ENCODE results near the gene SMIM41. TPM values are rescaled to one million over a fixed set of nuclear protein-coding genes. Genes with fewer than 3 reads are reported as not detected.

Gene SMIM41
- total RNA-seq, 1 experiment from 2014 or later, result not detected

DNA sequence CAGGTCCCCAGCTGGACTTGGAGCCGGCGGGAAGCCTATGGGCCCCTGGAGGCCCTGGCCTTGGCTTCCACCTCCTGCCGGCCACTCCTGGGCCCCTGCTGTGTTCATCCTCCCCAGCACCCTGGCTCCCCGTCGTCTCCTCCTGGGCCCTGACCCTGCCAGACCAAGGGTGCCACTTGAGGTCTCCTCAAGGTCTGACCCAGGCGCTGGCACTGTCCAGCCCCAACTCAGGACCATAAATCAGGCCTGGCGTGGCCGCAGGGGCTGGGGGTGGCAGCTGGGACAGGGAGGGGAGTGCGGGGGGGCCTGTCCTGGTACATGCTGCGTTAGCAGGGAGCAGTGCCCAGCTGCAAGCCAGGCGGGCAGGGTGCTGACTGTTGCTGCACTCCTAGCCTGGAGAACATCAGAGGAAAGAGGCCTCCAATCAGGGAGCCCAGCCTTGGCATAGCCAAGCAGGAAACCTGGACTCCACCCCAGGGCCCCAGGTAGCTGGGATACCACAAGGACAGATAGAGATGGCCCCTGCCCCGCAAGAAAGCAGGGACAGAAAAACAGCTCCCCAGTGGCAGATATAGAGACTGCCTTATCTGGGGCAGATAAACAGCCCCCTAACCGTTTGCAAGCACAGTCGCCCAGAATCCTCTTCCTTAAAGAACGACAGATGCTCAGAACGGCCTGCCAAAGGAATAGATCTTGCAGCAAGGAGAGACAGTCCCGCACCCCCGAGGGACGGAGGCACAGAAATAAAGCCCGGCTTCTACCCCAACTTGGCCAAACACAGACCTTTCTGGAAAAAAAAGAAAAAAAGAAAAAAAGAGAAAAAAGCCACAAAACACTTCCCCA, 16.2 kb upstream of the SMIM41 start:
- Histone ChIP-seq H3K27me3 (ENCODE audit: control insufficient read depth, insufficient read depth, low read length) (no peaks in the 10 kb centered on the region), H3K9me3 (ENCODE audit: control insufficient read depth, insufficient read depth, low read depth, low read length) (no peaks in the 10 kb centered on the region), H3K36me3 (ENCODE audit: control insufficient read depth, insufficient read depth, low read length) (no peaks in the 10 kb centered on the region), H3K4me1 (ENCODE audit: control insufficient read depth, insufficient read depth, low read length) (no peaks in the 10 kb centered on the region), H3K4me3 (ENCODE audit: low read depth in 2 of 2, low read length in 2 of 2) (no peak overlapping the region), H3K27ac (ENCODE audit: low read length) (no peak overlapping the region)
- DNase-seq (ENCODE audit: low read depth, low spot score) (no peak), ATAC-seq (no peak)
- in situ Hi-C loops (cut with HindIII; ENCODE audit: low pct_unique_long_range_greater_than_20kb, low sequenced_read_pairs), result no loop called here
- POLR2A ChIA-PET, result no interaction called here
- BruUV-seq (replicated peaks), result no TSS peak
- intact Hi-C loops (cut with micrococcal nuclease; ENCODE audit: unreplicated experiment), result no loop called here
- CTCF ChIA-PET, result interaction anchor here (0.5 kb wide), 1 partner anchor 12 kb away, joined by 7 read pairs; the partner anchor contains the start of gene NR4A1
- no peak for TF ChIP-seq SIN3A (IDR thresholded peaks at IDR 0.05; ENCODE audit: borderline replicate concordance, insufficient read depth, low read depth, low read length)

DNA sequence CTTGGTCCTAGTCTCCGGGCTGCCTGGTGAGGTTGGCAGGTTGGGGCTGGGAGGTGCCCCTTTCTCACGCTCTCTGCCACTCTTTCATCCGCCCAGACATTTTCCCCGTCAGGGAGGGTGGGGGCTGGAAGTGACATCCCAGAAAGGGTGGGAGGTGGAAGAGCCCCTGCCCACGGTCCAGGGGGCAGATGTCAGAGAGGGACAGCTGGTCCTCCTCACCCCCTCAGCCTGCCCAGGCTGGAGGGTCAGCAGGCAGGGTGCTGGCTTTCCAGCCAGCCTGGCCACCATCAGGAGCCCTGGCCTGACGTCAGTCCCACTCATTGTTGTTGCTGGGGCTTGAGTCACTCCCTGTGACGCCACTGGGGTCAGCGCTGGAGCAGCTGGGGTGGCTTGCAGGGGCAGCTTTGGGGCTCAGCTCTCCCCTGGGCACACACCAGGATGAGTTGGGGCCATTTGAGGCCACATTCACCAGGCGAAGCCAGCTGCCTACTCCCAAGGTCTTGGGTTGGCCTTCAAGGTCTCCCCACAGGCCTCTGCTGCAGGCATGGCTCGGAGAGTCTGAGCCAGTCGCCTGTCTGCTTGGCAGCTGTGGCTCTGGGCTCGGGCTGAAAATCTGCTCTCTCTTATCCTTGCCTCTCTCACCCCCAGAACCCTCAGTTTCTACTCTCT, 15.4 kb upstream of the SMIM41 start:
- CTCF ChIA-PET, result no interaction called here

More for the DNA sequence above, 15.4 kb upstream of the SMIM41 start:
- Histone ChIP-seq H3K4me3 (ENCODE audit: low read depth in 2 of 2, low read length in 2 of 2) (no peak overlapping the region), H3K9me3 (ENCODE audit: control insufficient read depth, insufficient read depth, low read depth, low read length) (no peaks in the 10 kb centered on the region), H3K36me3 (ENCODE audit: control insufficient read depth, insufficient read depth, low read length) (no peaks in the 10 kb centered on the region), H3K4me1 (ENCODE audit: control insufficient read depth, insufficient read depth, low read length) (no peaks in the 10 kb centered on the region; the same call in 1 of the 2 replicates), H3K27me3 (ENCODE audit: control insufficient read depth, insufficient read depth, low read length) (no peaks in the 10 kb centered on the region), H3K27ac (ENCODE audit: low read length) (no peak overlapping the region)
- TF ChIP-seq TCF7L2 (IDR thresholded peaks at IDR 0.05; ENCODE audit: low read depth, low read length) (no peak), SIN3A (IDR thresholded peaks at IDR 0.05; ENCODE audit: borderline replicate concordance, insufficient read depth, low read depth, low read length) (no peak), REST (IDR thresholded peaks at IDR 0.05; ENCODE audit: insufficient read depth in 1 of 2, low read depth in 2 of 2, low read length in 1 of 2) (no peak), POLR2AphosphoS5 (IDR thresholded peaks at IDR 0.05; ENCODE audit: low read depth, low read length) (no peak)
- TF ChIP-seq, protein P1, sequence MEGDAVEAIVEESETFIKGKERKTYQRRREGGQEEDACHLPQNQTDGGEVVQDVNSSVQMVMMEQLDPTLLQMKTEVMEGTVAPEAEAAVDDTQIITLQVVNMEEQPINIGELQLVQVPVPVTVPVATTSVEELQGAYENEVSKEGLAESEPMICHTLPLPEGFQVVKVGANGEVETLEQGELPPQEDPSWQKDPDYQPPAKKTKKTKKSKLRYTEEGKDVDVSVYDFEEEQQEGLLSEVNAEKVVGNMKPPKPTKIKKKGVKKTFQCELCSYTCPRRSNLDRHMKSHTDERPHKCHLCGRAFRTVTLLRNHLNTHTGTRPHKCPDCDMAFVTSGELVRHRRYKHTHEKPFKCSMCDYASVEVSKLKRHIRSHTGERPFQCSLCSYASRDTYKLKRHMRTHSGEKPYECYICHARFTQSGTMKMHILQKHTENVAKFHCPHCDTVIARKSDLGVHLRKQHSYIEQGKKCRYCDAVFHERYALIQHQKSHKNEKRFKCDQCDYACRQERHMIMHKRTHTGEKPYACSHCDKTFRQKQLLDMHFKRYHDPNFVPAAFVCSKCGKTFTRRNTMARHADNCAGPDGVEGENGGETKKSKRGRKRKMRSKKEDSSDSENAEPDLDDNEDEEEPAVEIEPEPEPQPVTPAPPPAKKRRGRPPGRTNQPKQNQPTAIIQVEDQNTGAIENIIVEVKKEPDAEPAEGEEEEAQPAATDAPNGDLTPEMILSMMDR (IDR thresholded peaks at IDR 0.05), result no peak
- DNase-seq (ENCODE audit: low read depth, low spot score) (no peak), ATAC-seq (no peak)
- BruUV-seq (replicated peaks), result no TSS peak
- in situ Hi-C loops (cut with HindIII; ENCODE audit: low pct_unique_long_range_greater_than_20kb, low sequenced_read_pairs), result no loop called here
- intact Hi-C loops (cut with micrococcal nuclease; ENCODE audit: unreplicated experiment), result no loop called here
- POLR2A ChIA-PET, result no interaction called here

Data from Panc1 (cell line).